Endothelial cell of umbilical vein (primary cell): ENCODE results near the gene DGKI. TPM values are rescaled to one million over a fixed set of nuclear protein-coding genes. Genes with fewer than 3 reads are reported as not detected.

ENCODE experiments used
- BruUV-seq: library from RNA; stranded (reverse); fragments of 400-500 nt; replicated peaks from 2 replicates; lab custom pipeline; 2021; lab: Mats Ljungman, UMichigan
- CTCF ChIA-PET: fragments of 300-600, 350-600 bp; sonication (Branson Sonifier 250); formaldehyde crosslinking; loops from one replicate; lab custom pipeline; 2021; ENCODE audit warnings: antibody characterized with exemption, inconsistent platforms; lab: Charles Lee
- POLR2A ChIA-PET: fragments of 300-600, 350-600 bp; sonication (Branson Sonifier 250); formaldehyde crosslinking; loops from one replicate; lab custom pipeline; 2021; ENCODE audit warnings: antibody characterized with exemption, inconsistent platforms; lab: Charles Lee
- DNase-seq: peaks from one replicate; pipeline ENCODE4 v3.0.0-alpha.2; 2011; ENCODE audit warnings: low read depth, low spot score
- FAIRE-seq: peaks from 2 replicates; lab custom pipeline; 2011; peaks lifted over from hg19 to GRCh38; lab: Jason Lieb, UNC
- H2AFZ ChIP-seq: 2 replicates; pipeline ENCODE4 v1.6.0; 2012; ENCODE audit warnings: low read depth, low read length, control low read depth, inconsistent platforms
- H3K27ac ChIP-seq: 2 replicates; pipeline ENCODE4 v1.5.1; 2011; ENCODE audit warnings: low read depth, mild to moderate bottlenecking, control low read depth, low read length, moderate library complexity; ENCODE audit not compliant: insufficient read depth
- H3K27me3 ChIP-seq, 2 experiments: 2 replicates each; pipeline versions ENCODE4 v1.6.0 to v1.6.1; 2011; ENCODE audit warnings: low read length in 2 of 2, mixed read lengths in 1 of 2; ENCODE audit not compliant: control insufficient read depth in 2 of 2, insufficient read depth in 2 of 2
- H3K36me3 ChIP-seq, 2 experiments: 2 replicates in 1 of 2; 3 replicates in 1 of 2; pipeline ENCODE4 v1.5.1; 2011; ENCODE audit warnings: low read length in 2 of 2, mild to moderate bottlenecking in 1 of 2, moderate library complexity in 1 of 2; ENCODE audit not compliant: control insufficient read depth in 2 of 2, insufficient read depth in 2 of 2; ENCODE audit errors: extremely low read depth in 1 of 2
- H3K4me1 ChIP-seq: 3 replicates; pipeline ENCODE4 v1.5.1; 2011; ENCODE audit warnings: mild to moderate bottlenecking, low read length; ENCODE audit not compliant: control insufficient read depth, insufficient read depth; ENCODE audit errors: extremely low read depth
- H3K4me2 ChIP-seq: 2 replicates; pipeline ENCODE4 v1.6.1; 2011; ENCODE audit warnings: low read length, control low read depth, mixed read lengths; ENCODE audit not compliant: insufficient read depth
- H3K4me3 ChIP-seq, 3 experiments: fragments of 200-600 bp in 1 of 3; sonication (generic), shearing (Covaris generic) in 1 of 3; replicated peaks in 1 of 3; 2 replicates each; pipeline ENCODE4 v1.5.1; 2011 to 2016; ENCODE audit warnings: control low read depth in 3 of 3, low read length in 3 of 3, mild to moderate bottlenecking in 2 of 3, inconsistent platforms in 1 of 3, low read depth in 1 of 3, moderate library complexity in 1 of 3; ENCODE audit not compliant: insufficient read depth in 1 of 3
- H3K79me2 ChIP-seq: 2 replicates; pipeline ENCODE4 v1.6.0; 2012; ENCODE audit warnings: low read length, inconsistent platforms; ENCODE audit not compliant: control insufficient read depth, insufficient read depth
- H3K9ac ChIP-seq: replicated peaks from 2 replicates; pipeline ENCODE3; 2011; ENCODE audit warnings: low read length, control low read depth; ENCODE audit not compliant: insufficient read depth; ENCODE audit errors: extremely low read depth
- H3K9me1 ChIP-seq: replicated peaks from 3 replicates; pipeline ENCODE4 v1.6.0; 2011; ENCODE audit warnings: mild to moderate bottlenecking, low read length; ENCODE audit not compliant: control insufficient read depth, insufficient read depth; ENCODE audit errors: extremely low read depth
- H3K9me3 ChIP-seq: replicated peaks from 2 replicates; pipeline ENCODE4 v1.5.1; 2012; ENCODE audit warnings: low read length, inconsistent platforms; ENCODE audit not compliant: control insufficient read depth, insufficient read depth
- H4K20me1 ChIP-seq: replicated peaks from 2 replicates; pipeline ENCODE3; 2011; ENCODE audit warnings: mild to moderate bottlenecking, low read length; ENCODE audit not compliant: control insufficient read depth, insufficient read depth; ENCODE audit errors: extremely low read depth
- CTCF ChIP-seq, 2 donors: IDR thresholded peaks; 1 replicate in 1 of 2; 2 replicates in 1 of 2; pipeline ENCODE4 v1.5.1; 2011; ENCODE audit warnings: low read length in 2 of 2, mild to moderate bottlenecking in 2 of 2, moderate library complexity in 2 of 2, control low read depth in 1 of 2, inconsistent platforms in 1 of 2, low read depth in 1 of 2; ENCODE audit not compliant: insufficient read depth in 1 of 2; ENCODE audit errors: extremely low read depth in 1 of 2
- FOS ChIP-seq: IDR thresholded peaks from 2 replicates; pipeline ENCODE4 v1.6.1; 2011; ENCODE audit warnings: mild to moderate bottlenecking, low read length, moderate library complexity, borderline replicate concordance; ENCODE audit not compliant: insufficient read depth
- GATA2 ChIP-seq: IDR thresholded peaks from 2 replicates; pipeline ENCODE4 v1.7.0; 2011; ENCODE audit warnings: low read depth, mild to moderate bottlenecking, moderate library complexity, mixed read lengths, low read length; ENCODE audit not compliant: insufficient read length, insufficient read depth
- JUN ChIP-seq: IDR thresholded peaks from 2 replicates; pipeline ENCODE4 v1.6.1; 2011; ENCODE audit warnings: borderline replicate concordance, low read depth; ENCODE audit not compliant: insufficient read length, insufficient read depth
- POLR2A ChIP-seq: IDR thresholded peaks from 2 replicates; pipeline ENCODE4 v1.6.1; 2012; ENCODE audit warnings: low read depth, mild to moderate bottlenecking, control low read depth, low read length
- POLR2AphosphoS5 ChIP-seq: IDR thresholded peaks from 2 replicates; pipeline ENCODE4 v1.6.1; 2012; ENCODE audit warnings: low read depth, mild to moderate bottlenecking, control low read depth, low read length, moderate library complexity; ENCODE audit not compliant: insufficient read depth
- dilution Hi-C: fragments of 300-500 bp; cut with MboI; formaldehyde crosslinking; loops from one replicate; pipeline ENCODE4 v1.15.0; 2019; ENCODE audit warnings: low sequenced_read_pairs; ENCODE audit not compliant: extremely low pct_ligation_motif_present
- intact Hi-C: fragments of 100-400 bp; cut with micrococcal nuclease; formaldehyde crosslinking; loops from one replicate; pipeline ENCODE4 v1.10.0; 2022
- polyA plus RNA-seq, 4 experiments: library from polyadenylated mRNA; depleted of rRNA in 3 of 4; stranded (reverse) in 3 of 4; unstranded in 1 of 4; fragments of >200 nt; gene quantifications; 2 replicates each; pipeline versions ENCODE4 v1.2.1 to v1.2.3, GENCODE V29; 2011 to 2012; ENCODE audit warnings: missing spikeins in 1 of 4
- total RNA-seq: library from RNA; stranded (reverse); gene quantifications from 2 replicates; pipeline ENCODE4 v1.2.3, GENCODE V29; 2021

Gene DGKI
- total and polyA plus RNA-seq, 2 donors (not counting 3 experiments of a cell fraction or from before 2014, with no cell fraction given), result 0.11 to 0.51 TPM

DNA sequence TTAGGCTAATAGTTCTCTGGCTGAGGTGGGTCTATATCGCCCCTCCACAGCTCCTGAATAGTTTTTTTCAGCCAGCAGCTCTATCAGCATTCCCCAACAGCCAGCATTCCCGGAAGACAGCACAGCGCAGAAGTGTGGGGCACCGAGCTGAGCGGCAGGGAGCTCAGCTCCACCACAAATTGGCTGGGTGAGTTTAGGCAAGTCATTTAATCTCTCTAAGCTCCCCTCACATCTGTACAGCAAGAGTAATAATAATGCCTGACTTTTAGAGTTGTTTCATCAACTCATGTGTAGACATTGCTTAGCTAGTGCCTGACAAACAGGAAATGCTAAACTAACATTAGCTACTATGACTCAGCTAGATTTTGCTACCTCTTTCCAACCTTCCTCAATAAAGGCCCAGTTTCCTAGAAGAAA lies 255.3 kb downstream of the DGKI start:
- no TSS peak for BruUV-seq
- TF ChIP-seq JUN (peak; percentile 33), FOS (peak; percentile 32), POLR2A (no peak)
- Histone ChIP-seq H3K27ac (peak overlapping the region; percentile 83), H3K4me3 (no peak overlapping the region), H3K27me3 (peaks cover 0 to 1% of the 10 kb centered on the region in 2 experiments), H4K20me1 (no peaks in the 10 kb centered on the region), H3K36me3 (no peaks in the 10 kb centered on the region), H3K4me1 (peaks cover 10% of the 10 kb centered on the region), H3K9me3 (no peaks in the 10 kb centered on the region), H2AFZ (peak overlapping the region; percentile 86), H3K4me2 (peak overlapping the region; percentile 57), H3K9me1 (no peaks in the 10 kb centered on the region), H3K79me2 (no peaks in the 10 kb centered on the region), H3K9ac (peak overlapping the region; percentile 64)
- FAIRE-seq (peak; percentile 47), DNase-seq (peak; percentile 74)
- intact Hi-C loops (loop anchor here (1.0 to 10.0 kb wide), 8 partner anchors 11 to 1789 kb away; no protein-coding TSS in a partner anchor), dilution Hi-C loops (no loop called here)
- POLR2A ChIA-PET, result interaction anchor here (1.4 kb wide), 2 partner anchors 12 to 137 kb away, joined by 3 to 8 read pairs; no protein-coding TSS in a partner anchor
- CTCF ChIA-PET, result interaction anchor here (0.8 to 4.8 kb wide), 35 partner anchors 9 to 1918 kb away, joined by 3 to 57 read pairs (median 5); no protein-coding TSS in a partner anchor

DNA sequence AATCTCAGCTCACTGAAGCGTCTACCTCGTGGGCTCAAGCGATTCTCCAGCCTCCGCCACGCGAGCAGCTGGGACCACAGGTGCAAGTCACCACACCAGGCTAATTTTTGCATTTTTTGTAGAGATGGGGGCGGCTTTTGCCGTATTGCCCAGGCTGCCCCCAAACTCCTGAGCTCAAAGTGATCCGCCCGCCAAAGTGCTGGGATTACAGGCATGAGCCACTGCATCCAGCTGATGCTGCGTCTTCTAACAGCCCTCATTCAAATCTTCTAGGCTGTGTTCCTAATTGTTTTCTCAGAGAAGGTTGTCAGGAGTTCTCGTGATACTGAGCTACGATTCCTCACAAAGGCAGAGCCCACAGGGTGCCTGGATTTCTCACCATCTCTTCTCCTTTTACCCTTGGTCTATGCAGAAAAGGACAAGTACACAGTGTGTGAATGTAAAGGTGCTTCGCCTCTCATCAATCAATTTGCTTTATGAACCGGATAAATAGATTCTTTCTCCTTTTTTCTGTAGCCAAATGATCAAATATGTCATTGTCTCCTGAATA lies 255.9 kb downstream of the DGKI start:
- Histone ChIP-seq H3K9ac (no peak overlapping the region), H3K9me1 (no peaks in the 10 kb centered on the region), H3K9me3 (no peaks in the 10 kb centered on the region), H4K20me1 (no peaks in the 10 kb centered on the region), H3K4me2 (no peak overlapping the region), H3K4me1 (peaks cover 10% of the 10 kb centered on the region), H3K36me3 (no peaks in the 10 kb centered on the region), H3K27me3 (no peaks in the 10 kb centered on the region), H3K79me2 (no peaks in the 10 kb centered on the region), H2AFZ (no peak overlapping the region), H3K4me3 (no peak overlapping the region), H3K27ac (peak overlapping the region; percentile 83)
- CTCF ChIA-PET, result interaction anchor here (0.9 to 4.8 kb wide), 23 partner anchors 10 to 1918 kb away, joined by 3 to 57 read pairs (median 6); no protein-coding TSS in a partner anchor
- POLR2A ChIA-PET, result interaction anchor here (1.4 to 1.6 kb wide), 2 partner anchors 11 kb away, joined by 3 to 8 read pairs; no protein-coding TSS in a partner anchor
- TF ChIP-seq POLR2A, result no peak
- no peak for TF ChIP-seq GATA2
- no peak for TF ChIP-seq POLR2AphosphoS5
- TF ChIP-seq CTCF (IDR thresholded peaks at IDR 0.05; ENCODE audit: extremely low read depth in 1 of 2, insufficient read depth in 1 of 2, low read depth in 1 of 2, low read length in 2 of 2), result no peak
- no peak for TF ChIP-seq JUN
- FAIRE-seq (no peak), DNase-seq (no peak)
- dilution Hi-C loops (no loop called here), intact Hi-C loops (loop anchor here (1.0 to 10.0 kb wide), 8 partner anchors 11 to 1789 kb away; no protein-coding TSS in a partner anchor)
- no TSS peak for BruUV-seq
